Loucy (cell line): ENCODE results near the gene RPS6KA4.

Experiments used
- H2AFZ ChIP-seq: fragments of 200-600 bp; sonication (generic); 2 replicates; pipeline ENCODE4 v1.6.0; 2016; ENCODE audit warnings: antibody characterized with exemption, mild to moderate bottlenecking, low read length, moderate library complexity
- H3F3A ChIP-seq: fragments of 200-600 bp; 2 replicates; pipeline ENCODE4 v1.6.0; 2016; ENCODE audit warnings: antibody characterized with exemption, low read depth, mild to moderate bottlenecking
- H3K27me3 ChIP-seq: fragments of 200-600 bp; sonication (generic); 2 replicates; pipeline ENCODE4 v1.6.1; 2014; ENCODE audit warnings: low read length, mild to moderate bottlenecking; ENCODE audit not compliant: insufficient read depth, poor library complexity, severe bottlenecking
- H3K36me3 ChIP-seq: fragments of 200-600 bp; sonication (generic); 2 replicates; pipeline ENCODE4 v1.6.1; 2016; ENCODE audit warnings: low read length; ENCODE audit not compliant: insufficient read depth
- H3K4me1 ChIP-seq: fragments of 200-600 bp; sonication (generic); 2 replicates; pipeline ENCODE4 v1.5.1; 2014; ENCODE audit warnings: low read length, mild to moderate bottlenecking; ENCODE audit not compliant: insufficient read depth, poor library complexity, severe bottlenecking
- H3K4me2 ChIP-seq: fragments of 200-600 bp; sonication (generic); 2 replicates; pipeline ENCODE4 v1.6.0; 2014; ENCODE audit warnings: antibody characterized with exemption, low read length, low read depth, mild to moderate bottlenecking; ENCODE audit not compliant: poor library complexity, severe bottlenecking
- H3K4me3 ChIP-seq: fragments of 200-600 bp; sonication (generic); 2 replicates; pipeline ENCODE4 v1.5.1; 2014; ENCODE audit warnings: low read length, mild to moderate bottlenecking, mixed read lengths; ENCODE audit not compliant: poor library complexity, severe bottlenecking
- H3K79me2 ChIP-seq: fragments of 200-600 bp; sonication (generic); 2 replicates; pipeline ENCODE4 v1.6.1; 2014; ENCODE audit warnings: low read length; ENCODE audit not compliant: insufficient read depth
- H3K9ac ChIP-seq: fragments of 200-600 bp; sonication (generic); 2 replicates; pipeline ENCODE4 v1.6.0; 2014; ENCODE audit warnings: mild to moderate bottlenecking, low read depth, low read length, moderate library complexity; ENCODE audit not compliant: poor library complexity, severe bottlenecking
- H3K9me2 ChIP-seq: fragments of 200-600 bp; sonication (generic); replicated peaks from 2 replicates; pipeline ENCODE4 v1.6.1; 2016; ENCODE audit warnings: low read depth, low read length, mixed read lengths
- H3K9me3 ChIP-seq: fragments of 200-600 bp; sonication (generic); 2 replicates; pipeline ENCODE4 v1.6.1; 2014; ENCODE audit warnings: mild to moderate bottlenecking, antibody characterized with exemption, low read length, low read depth; ENCODE audit not compliant: insufficient read depth
- H4K20me1 ChIP-seq: fragments of 200-600 bp; sonication (generic); 2 replicates; pipeline ENCODE4 v1.6.0; 2014; ENCODE audit warnings: antibody characterized with exemption, low read length, mild to moderate bottlenecking; ENCODE audit not compliant: insufficient read depth, poor library complexity, severe bottlenecking
- CTCF ChIP-seq: fragments of 200-600 bp; sonication (generic); conservative IDR thresholded peaks from 2 replicates; pipeline ENCODE4 v1.5.1; 2014; ENCODE audit warnings: mild to moderate bottlenecking, antibody characterized with exemption, low read length
- EZH2phosphoT487 ChIP-seq: fragments of 200-600 bp; IDR thresholded peaks from 2 replicates; pipeline ENCODE4 v1.6.1; 2018; ENCODE audit warnings: antibody characterized with exemption, mild to moderate bottlenecking, moderate library complexity, borderline replicate concordance

Gene RPS6KA4

GRCh38 chr11:64383580-64383979, 24.6 kb downstream of the RPS6KA4 start:
- Histone ChIP-seq H3K9me3 (no peaks in the 10 kb centered on the region), H3K9me2 (no peaks in the 10 kb centered on the region), H4K20me1 (no peaks in the 10 kb centered on the region), H3K4me2 (no peak overlapping the region), H3K4me3 (no peak overlapping the region), H3K27me3 (no peaks in the 10 kb centered on the region), H3K9ac (no peak overlapping the region), H3K4me1 (peaks cover 7% of the 10 kb centered on the region), H2AFZ (no peak overlapping the region), H3K79me2 (no peaks in the 10 kb centered on the region), H3K36me3 (no peaks in the 10 kb centered on the region), H3F3A (no peaks in the 10 kb centered on the region)
- TF ChIP-seq EZH2phosphoT487 (no peak), CTCF (no peak)

- Histone ChIP-seq H3K9me3 (no peaks in the 10 kb centered on the region), H3K4me3 (no peak overlapping the region), H3K36me3 (no peaks in the 10 kb centered on the region), H3F3A (no peaks in the 10 kb centered on the region), H2AFZ (no peak overlapping the region), H3K4me2 (no peak overlapping the region), H3K9ac (no peak overlapping the region), H3K79me2 (no peaks in the 10 kb centered on the region), H3K9me2 (no peaks in the 10 kb centered on the region), H3K27me3 (no peaks in the 10 kb centered on the region), H3K4me1 (peaks cover 7% of the 10 kb centered on the region), H4K20me1 (no peaks in the 10 kb centered on the region)
- no peak for TF ChIP-seq EZH2phosphoT487
- no peak for TF ChIP-seq CTCF
Observed at GRCh38 chr11:64384028-64384737, 25.2 kb downstream of the RPS6KA4 start.

- Histone ChIP-seq H3K4me2 (no peak overlapping the region), H3K4me3 (no peak overlapping the region), H3K9me3 (no peaks in the 10 kb centered on the region), H3K4me1 (peaks cover 7% of the 10 kb centered on the region), H3K9me2 (no peaks in the 10 kb centered on the region), H3K9ac (no peak overlapping the region), H3F3A (no peaks in the 10 kb centered on the region), H2AFZ (no peak overlapping the region), H4K20me1 (no peaks in the 10 kb centered on the region), H3K79me2 (no peaks in the 10 kb centered on the region), H3K27me3 (no peaks in the 10 kb centered on the region), H3K36me3 (no peaks in the 10 kb centered on the region)
- no peak for TF ChIP-seq EZH2phosphoT487
- no peak for TF ChIP-seq CTCF
Observed at GRCh38 chr11:64384981-64385944, 26.3 kb downstream of the RPS6KA4 start.
